Astrocyte (in vitro differentiated cells and primary cell): Measurements from ENCODE around the gene OPA3.

ENCODE experiments used
- EZH2 ChIP-seq: IDR thresholded peaks from 2 replicates; pipeline ENCODE4 v1.6.1; 2012; ENCODE audit warnings: mild to moderate bottlenecking, low read length, inconsistent platforms; ENCODE audit not compliant: insufficient read depth
- TF ChIP-seq, protein P1 (sequence below): IDR thresholded peaks from 2 replicates; pipeline ENCODE4 v1.5.1; 2011; ENCODE audit warnings: low read depth, mild to moderate bottlenecking, inconsistent platforms, low read length, moderate library complexity; ENCODE audit not compliant: insufficient read depth

DNA sequence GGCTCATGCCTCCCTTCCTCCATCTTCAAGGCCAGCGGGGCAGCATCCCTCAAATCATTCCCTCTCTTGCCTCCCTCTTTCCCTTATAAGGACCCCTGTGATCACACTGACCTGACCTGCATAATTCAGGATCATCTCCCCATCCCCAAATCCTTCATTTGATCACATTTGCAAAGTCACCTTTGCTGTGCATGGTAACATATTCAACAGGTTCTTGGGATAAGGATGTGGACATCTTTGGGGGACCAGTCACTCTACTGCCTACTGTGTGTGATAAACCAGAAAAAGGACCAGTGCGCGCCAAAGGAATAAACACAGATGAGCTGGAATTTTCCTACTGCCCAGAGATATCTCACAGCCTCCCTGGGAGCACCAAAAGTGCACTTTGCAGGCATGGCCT is 7.9 kb downstream of the OPA3 start:
- TF ChIP-seq, protein P1, sequence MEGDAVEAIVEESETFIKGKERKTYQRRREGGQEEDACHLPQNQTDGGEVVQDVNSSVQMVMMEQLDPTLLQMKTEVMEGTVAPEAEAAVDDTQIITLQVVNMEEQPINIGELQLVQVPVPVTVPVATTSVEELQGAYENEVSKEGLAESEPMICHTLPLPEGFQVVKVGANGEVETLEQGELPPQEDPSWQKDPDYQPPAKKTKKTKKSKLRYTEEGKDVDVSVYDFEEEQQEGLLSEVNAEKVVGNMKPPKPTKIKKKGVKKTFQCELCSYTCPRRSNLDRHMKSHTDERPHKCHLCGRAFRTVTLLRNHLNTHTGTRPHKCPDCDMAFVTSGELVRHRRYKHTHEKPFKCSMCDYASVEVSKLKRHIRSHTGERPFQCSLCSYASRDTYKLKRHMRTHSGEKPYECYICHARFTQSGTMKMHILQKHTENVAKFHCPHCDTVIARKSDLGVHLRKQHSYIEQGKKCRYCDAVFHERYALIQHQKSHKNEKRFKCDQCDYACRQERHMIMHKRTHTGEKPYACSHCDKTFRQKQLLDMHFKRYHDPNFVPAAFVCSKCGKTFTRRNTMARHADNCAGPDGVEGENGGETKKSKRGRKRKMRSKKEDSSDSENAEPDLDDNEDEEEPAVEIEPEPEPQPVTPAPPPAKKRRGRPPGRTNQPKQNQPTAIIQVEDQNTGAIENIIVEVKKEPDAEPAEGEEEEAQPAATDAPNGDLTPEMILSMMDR, result no peak
- TF ChIP-seq EZH2, result no peak
